Stimulated activated CD4-positive, alpha-beta T cell treated with anti-CD3 and anti-CD28 coated beads, TNF-alpha, amount 100 ng/mL, for 1 hour (primary cell): Measurements from ENCODE around the gene PDIA5.

ENCODE experiments used
- DNase-seq, 3 donors: peaks; one replicate each; pipeline ENCODE4 v3.0.0-alpha.2; 2020; ENCODE audit warnings: low read depth in 3 of 3, low spot score in 1 of 3

PDIA5 gene

DNA sequence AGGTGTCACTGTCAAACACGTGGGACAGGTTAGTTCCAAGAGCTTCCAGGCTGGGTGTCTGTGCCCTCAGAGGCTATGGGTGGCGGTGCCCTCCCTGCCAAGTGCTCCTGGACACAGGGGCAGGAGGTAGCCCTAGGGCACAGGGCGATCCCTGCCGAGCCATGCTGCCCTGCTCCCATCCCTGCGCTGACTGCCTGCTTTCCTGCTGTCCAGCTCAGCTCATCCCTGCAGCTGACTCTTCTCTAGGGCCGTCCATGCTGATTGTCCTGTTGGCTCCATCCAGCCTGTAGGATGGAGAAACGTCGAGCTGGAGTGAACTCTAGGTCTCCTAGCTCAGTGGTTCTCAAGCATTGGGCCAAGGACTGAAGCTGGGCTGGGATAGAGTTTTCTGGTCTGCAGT, 3.7 kb downstream of the PDIA5 start:
- DNase-seq, result no peak

DNA sequence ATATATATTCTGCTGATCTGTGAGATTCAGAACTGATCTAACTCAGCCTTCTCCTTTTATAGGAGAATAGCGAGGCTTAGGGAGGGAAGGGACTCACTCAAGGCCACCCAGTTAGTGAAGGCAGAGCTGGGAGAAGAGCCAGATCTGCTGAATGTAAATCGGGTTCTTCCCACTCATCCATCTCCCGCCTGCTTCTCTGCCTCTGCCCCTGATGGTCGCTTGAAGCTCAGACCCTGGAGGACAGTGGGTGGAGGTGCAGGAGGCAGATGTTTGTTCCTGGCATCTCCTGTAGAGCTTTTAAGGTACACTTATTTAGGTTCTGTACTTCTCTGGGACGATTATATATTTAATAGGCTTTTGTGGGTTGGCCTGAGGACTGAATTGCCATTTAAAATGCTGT, 4.3 kb downstream of the PDIA5 start:
- DNase-seq, result no peak

DNA sequence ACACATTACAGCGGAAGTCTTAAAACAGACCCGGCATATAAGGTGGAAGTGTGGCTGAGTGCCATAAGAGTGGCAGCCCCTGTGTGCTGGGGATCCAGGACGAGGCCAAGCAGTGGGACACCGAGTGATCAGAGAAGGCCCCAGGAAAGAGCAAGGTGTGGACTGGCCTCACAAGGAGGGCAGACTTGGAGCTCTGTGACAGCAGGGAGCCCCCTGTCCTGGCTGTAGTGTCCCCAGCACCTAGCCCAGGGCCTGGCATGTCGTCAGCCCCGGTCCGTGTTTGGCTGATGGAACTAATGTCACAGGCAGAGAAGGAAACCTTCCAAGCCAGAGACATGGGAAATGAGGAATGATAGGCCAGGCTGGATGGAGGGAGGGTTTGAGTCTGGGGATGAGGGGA, 4.8 kb downstream of the PDIA5 start:
- no peak for DNase-seq

DNA sequence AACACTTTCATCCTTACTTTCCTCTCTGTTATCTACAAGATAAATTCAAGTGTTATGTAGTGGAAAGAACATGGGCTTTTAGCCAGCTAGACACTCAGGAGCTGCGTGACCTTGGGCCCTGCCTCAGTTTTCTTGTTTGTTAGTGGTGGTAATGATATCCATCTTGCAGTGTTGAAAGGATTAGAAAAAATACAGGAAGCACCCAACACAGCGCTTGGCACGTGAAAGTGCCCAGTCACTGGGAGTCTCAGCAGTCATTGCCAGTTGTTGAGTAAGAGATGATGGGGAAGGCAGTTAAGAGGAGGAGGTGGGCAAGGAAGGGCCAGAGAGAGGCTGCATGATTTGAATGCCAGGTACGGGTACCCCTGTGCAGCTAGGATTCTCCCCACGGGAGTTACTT, 5.3 kb downstream of the PDIA5 start:
- no peak for DNase-seq

DNA sequence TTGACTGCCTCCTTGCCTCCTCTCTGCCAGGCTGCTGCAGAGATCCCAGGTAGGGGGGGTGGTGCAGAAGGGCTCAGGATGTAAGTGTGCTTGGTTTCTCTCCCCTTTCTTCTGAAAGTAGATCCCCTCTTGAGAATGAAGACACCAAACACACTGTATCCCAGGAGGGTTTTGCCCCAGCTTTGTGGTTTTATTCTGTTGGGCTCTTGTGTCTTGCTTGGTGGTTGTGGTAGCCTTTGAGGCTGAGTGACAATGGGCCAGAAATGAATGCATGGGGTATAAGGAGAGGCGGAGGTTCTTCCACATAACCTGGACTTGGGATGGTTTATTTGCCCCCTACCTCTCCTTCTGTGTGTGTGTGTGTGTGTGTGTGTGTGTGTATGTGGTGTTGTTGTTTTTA, 5.7 kb downstream of the PDIA5 start:
- DNase-seq, result no peak

DNA sequence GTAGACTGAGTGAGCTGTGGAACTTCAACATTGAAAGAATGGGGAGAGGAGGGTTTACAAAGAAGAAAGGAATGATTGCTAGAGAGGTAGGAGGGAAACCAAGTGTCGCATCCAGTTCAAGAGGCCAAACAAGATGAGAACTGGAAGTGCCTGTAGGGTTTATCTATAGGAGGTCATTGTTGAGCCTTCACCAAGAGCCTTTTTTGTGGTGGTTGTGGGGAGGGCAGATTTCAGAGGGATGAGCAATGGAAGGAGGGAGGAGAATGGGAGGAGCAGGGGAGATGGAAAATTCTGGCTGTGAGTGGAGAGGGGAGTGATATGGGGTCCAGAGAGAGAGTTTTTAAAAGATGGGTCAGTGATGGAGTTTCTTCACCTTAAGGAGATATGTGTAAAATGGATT, 8.5 kb downstream of the PDIA5 start:
- no peak for DNase-seq

DNA sequence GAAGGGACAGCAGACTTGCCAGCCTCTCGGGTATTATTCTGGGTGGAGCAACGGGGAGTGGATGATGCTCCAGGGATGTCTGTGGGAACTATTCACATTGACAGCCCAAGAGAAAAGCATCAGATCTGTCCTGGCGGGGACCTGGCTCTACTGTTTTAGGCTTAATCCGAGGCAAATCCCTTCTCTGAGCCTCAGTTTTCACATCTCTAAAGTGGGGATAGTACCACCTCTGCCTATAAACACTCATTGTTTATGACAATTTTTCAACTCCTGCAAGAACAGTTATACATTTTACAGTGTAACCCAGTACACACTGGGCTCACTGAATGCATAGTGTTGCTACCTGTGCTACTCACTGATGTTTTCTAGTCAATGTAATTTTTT, 9.3 kb downstream of the PDIA5 start:
- no peak for DNase-seq

DNA sequence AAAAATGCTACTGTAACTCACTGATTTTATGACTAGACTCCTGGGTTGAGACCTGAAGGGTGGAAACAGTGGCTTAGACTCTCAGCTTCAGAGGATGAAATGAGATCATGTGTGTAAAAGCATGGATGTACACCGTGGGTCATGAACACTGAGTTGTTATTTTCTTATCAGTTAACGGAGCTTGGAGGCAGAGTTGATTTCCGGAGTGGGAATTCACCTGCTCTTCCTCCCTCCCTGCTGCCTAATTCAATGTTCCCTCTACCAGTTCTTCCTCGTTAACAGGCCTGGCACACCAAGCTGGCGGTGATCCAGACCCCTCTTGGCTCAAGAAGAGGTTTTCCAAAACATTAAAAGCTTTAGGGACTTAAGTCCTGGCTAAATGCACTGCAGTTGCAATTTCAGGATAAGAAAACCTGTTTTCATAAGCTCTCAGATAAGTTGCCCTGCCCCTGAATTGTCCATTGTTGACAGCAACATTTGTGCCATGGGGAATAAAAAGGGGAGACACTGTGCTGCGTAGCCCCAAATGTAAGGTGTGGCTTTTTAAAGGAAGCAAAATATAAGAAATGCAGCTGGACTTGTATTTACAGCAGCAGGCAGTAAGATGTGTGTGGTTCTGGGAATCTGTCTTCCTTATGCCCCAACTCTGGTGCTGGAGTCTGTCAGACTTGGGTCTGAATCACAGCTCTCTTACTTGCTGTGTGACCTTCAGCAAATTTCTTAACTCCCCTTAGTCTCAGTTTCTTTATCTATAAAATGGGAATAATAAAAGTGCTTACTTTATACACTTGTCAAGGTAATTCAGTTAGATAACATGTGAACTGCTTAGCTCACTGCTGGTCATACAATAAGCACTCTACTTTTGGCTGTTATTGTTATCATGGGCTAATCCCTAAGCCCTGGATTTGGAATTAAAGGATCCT, 9.9 kb downstream of the PDIA5 start:
- DNase-seq, result no peak

DNA sequence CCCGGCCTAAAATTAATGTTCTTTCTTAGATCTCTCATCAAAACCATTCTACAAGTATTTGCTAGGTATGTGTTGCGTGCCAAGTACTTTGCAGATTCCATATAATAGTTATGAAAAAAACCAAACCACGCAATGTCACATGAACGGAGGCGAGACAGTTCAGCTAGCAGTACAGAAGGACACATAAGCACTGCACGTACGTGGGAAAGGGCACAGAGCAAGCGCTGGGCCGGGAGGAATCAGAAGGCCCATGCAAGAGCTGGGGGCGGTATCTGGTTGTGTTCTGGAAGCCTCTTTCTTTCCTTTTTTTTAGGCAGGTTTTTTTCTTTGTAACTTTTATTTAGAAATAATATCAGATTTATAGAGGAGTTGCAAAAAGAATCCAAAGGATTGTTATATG, 11.3 kb downstream of the PDIA5 start:
- DNase-seq, result no peak

DNA sequence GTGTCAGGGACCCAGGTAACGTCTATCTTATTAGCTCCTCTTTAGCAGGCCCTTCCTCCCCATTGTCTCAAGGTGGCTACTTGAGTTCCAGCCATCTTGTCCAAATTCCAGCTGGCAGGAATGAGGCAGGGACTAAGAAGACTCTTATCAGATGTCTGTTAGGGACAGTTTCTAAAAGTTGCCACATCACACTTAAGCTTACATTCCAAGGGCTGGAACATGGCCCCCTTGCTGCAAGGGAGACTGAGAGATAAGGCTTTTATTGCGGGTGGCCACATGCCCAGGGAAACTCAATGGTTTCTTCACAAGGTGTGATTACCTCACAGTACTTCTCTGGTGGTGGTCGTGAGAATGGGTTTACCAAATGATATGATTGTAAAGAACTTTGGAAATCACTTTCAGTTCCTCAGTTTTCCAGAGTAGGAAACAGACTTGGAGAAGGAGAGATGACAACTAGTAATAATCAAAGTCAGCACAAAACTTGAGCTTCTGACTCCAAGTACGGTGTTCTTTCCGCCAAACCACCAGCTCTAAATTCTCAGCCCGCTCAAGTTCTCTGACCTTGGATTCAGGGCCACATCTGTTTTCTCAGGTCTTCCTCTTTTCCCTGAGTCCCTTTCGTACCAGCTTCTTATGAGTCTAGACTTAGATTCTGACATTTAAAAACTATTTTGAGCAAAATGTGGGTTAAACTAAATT, 14.2 kb downstream of the PDIA5 start:
- no peak for DNase-seq

DNA sequence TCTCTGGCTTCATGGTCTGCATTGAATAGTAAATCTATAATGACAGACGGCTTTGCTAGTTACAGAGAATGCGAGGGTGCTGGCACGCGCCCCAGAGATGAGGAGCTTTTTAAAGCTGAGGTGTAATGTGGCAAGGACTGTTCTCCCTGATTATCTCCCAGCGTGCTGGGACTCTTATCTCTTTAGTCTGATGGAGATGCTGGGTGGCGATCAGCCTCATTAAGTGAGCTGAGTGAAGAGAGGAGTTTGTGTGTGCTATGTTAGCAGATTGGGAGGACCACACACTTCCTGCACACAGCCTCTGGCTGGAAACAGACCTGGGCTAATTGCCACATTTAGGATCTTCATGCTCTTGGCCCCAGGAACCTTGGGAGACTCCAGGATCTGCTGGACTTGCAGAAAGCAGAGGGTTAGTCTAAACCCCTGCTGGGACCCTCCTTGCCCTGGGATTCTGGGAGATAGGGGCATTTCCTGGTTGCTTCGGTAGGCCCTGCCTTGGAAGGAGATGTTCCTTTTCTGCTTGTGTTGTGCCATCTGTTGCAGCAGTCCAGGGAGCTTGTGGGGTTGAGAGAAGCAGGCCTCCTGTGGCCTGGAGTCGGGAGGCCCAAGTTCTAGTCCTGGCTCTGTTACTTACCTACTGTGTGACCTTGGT, 15.0 kb downstream of the PDIA5 start:
- DNase-seq, result no peak

DNA sequence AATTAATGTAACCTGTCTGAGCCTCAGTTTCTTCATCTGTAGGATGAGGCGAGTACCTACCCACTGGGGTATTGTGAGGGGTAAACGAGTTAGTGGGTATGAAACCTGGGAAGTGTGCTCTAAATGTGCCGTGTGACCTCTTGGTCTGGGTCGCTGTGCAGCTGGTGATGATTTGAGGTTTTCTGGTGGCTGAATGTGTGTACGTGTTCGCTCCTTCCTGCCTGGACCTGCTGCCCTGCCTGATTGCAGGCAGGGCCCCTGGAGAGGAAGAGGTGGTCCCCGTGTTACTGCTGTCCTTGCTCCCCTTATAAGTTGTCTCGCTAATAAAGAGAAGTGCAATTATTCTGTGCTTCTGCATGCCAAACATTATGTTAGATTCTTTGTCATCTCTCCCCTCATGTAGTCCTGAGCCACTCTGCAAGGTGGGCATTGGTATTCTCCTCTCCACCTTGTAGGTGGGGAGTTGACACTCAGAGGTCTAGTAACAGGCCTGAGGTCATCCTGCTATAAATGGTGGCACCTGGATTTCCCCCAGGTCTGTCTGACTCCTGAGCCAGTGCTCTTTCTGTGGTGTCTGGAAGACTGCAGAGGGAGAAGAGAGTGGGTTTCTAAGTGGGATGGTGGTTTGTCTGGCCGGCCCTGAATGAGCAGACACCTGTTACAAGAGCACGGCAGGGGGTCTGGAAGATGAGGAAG, 15.7 kb downstream of the PDIA5 start:
- DNase-seq, result no peak

DNA sequence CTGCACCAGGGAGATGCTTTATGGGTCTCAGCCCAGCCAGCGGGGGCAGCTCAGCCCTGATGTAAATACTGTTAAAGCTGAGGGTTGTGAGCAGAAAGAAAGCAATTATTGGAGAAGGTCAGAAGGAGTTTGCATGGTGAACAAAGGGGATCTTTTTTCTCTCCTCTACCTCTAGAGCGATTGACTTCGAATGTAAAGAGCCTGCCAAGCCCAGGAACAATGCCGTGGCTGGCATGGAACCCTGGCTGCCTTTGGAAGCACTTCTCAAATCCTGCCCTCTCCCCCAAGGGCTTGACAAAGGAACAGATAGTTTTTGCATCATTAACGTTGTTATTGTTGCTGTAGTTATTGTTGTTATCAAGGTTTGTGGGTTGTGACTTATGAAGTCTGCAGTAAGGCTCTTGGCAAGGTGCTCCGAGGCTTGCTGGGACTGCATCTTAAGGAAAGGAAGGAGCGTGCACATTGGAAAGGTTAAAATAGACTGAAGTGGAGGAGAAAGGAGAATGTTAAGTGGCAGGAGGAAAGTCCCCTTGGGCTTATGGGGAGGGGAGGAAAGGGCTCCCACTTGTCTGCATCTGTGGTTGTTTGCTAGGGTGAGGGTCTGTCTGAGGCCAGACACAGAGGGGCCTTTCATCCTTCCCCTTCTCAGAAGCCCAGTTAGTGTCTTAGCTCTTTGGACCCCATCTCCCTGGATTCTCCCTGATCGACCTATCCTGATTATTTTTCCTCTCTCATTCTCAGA, 16.7 kb downstream of the PDIA5 start:
- no peak for DNase-seq

DNA sequence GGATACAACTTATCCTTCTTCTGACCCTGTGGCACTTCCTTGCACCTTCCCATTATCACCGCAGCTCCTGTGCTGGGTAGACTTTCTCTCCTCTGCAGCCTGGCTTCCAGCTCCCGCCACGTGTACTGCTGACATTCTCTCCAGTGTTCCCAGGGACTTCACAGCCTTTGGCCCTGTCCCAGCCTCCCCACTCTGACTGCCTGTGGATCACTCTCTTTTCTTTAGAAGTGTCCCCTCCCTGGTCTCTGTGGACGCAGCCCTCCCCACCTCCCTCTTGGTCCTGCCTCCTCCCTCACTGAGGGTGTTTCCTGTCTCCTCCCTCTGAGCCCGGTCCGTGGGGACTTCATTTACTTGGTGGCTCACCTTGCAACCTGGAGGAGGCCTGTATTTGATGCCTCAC, 17.4 kb downstream of the PDIA5 start:
- DNase-seq, result no peak

DNA sequence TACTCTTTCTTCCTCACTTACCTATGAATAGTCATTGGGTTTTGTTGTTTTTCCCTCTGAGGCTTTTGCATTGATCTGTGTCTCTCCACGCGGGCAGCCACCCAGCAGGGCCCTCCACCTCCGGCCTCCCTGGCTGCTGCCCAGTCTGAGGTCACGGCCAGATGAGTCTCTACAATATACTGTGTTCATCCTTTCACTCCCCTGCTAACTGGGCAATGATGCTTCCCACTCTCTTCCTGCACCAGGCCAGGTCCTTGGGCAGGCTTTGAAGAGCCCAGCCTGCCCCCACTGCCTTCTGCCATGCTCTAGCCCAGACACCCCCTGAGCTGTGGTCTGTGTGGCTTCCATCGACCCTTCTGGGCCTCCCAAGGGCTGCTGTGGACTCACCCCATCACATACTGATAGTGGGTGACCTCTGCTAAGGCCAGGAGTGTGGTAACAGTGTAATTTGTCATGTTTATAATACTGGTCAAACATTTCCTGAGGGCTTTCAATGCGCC, 18.0 kb downstream of the PDIA5 start:
- DNase-seq, result no peak

DNA sequence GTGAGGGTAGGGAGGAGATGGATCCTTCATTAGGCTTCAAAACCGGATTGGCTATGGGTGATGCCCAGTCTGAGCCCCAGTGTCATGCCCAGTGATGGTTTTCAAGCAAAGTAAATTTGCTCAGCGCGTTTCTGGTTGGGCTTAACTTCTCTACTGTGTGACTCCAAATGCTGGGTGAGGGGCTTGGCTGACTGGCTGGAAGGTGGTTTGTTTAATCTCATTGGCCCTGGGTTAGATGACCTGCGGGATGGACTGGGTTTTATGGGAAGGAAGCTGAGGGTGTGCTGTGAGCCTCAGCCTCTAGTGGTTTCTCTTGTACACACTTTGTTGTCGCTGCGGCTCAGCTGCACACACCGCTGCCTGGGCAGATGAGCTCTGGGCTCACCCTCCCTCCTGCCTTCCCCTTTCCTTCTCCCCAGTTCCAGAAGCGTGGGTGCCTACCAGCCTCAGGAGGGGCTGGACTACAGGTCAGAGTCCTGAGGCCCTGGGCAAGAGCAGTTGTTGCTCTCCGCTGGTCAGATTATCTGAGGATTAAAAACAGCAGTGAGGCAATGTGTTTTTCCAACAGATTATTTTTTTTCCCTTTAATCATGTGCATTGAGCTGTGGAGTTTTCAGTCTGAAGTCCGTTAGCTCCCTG, 18.6 kb downstream of the PDIA5 start:
- no peak for DNase-seq

DNA sequence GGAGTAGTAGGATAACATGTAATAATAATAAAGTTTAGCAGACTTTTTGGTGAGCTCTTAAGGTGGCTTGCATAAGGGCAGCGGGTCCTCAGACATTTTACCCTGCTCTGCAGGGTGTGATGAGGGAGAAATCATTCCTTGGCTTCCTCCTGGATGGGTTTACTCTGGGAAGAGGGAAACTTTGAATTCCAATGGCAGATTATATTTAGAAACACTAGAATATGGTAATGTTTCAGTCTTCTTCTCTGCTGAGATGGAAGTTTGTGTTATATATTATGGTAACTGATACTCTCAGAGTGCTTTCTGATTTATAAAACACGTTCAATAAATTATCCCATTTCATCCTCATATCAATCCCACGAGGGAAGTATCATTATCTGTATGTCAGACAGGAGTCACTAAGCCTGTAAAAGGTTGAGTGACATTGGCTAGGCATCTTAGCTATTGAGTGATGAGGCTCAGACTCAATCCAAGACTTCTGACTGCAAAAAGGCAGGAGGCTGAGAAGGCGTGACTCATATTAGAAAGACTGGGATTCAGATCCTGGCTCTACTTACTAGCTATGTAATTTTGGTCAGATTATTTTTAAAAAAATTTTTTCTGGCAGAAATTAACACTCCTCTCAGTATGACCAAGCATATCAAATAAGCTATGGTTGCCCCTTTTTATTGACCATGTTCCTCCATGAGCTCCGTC, 19.3 kb downstream of the PDIA5 start:
- no peak for DNase-seq

DNA sequence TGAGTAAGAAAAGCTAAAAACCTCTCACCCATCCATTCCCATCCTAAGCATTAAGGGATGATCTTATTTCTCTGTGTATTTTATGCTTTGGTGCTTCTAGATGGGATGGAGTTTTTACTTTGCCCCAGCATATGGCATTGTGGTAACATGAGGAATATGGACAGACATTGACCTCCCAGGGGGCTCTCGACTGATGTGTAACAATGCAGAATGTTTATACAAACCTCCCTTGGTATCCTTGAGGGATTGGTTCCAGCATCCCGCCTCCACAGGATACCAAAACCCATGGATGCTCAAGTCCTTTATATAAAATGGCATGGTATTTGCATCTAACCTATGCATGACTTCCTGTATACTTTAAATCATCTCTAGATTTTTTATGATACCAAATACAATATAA, 21.6 kb downstream of the PDIA5 start:
- DNase-seq, result no peak

DNA sequence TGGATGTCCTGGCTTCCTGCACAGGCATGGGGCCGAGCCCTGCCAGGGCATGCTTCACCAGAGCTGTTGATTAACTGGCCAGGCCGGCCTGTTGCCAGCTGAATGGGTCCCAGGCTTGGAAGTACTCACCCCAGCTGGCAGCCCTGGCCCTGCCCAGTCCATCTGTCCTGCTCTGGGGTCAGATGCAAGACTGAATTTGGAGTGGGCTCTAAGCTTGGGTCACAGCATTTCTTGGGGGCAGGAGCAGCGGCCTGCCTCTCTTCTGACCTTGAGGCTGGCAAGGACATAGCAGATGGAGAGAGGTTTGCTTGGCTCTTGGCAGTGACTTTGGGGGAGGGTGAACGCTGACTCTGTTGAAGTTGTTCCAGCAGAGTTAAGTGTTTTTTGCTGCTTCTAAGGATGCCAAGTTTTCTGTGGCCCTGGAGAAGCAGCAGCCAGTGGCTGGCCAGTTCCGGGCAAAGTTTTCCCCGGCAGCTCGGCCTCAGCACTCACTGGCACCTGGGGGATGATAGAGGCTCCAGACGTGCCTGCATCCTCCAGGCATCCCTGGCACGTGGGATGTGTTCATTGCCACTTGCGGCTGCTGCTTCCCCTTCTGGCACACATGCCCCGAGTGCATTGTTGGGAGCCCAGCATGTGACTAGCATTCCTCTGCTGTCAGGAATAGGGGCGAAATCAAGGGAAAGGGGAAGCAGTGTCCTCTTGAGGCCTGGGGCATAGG, 22.9 kb downstream of the PDIA5 start:
- DNase-seq, result no peak
